ENCODE results near the gene QRICH2. TPM values are rescaled to one million over a fixed set of nuclear protein-coding genes. Genes with fewer than 3 reads are reported as not detected.

Gene QRICH2
- total and polyA plus RNA-seq, 10 of the 15 experiments (the other 5 are each of a cell fraction or from before 2014, with no cell fraction given), result 0.04 to 0.72 (median 0.25) TPM

DNA sequence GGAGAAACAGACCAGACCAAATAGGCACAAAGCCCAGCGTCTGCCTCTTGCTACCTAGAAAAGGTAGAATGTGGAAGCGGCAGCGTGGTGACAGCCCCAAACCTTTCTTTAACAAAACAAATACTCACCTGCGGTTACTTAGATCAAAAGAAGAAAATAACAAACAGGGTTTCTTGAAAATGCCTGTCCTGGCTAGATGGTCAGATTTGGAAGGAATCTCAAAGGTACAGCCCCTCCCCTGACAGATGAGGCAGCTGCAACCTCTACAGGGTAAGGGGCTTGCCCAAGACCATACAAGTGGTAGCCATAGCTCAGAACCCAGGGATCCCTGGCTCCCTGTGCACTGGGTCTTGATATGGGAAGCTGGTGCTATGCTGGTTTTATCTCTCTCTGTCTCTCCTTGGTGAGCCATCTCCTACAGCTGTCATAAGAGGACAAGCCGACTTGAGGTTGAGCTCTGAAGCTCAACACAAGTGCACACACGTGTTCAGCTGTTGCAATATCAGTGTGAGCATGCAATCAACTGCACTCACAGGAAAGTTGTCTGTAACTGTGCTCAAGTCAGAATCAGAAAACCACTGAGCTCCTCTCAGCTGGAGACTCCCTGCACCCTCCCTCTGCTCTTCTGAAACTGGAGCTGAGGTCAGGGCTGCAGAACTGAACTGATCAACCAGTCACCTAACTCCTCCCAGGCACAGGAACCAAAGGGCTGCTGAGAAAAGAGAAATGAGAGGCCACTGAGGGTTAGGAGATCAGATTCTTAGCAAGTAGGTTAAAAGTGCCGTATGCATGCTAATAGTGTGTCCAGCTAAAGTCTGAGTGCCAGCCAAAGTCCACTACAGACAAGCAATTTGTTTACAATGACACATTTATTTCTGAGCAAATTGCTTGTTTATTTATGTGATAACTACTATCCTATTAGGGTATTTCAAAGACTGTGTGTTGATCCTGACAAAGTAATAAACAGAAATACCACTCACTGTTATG lies 61.7 kb downstream of the QRICH2 start (continued):
- TF ChIP-seq YY1 (IDR thresholded peaks at IDR 0.05; ENCODE audit: low read depth, low read length) (peak; percentile 46; the same call in 1 of the 2 replicates), SREBF2 (IDR thresholded peaks at IDR 0.05; ENCODE audit: low read length) (no peak), BCL11A (IDR thresholded peaks at IDR 0.05; ENCODE audit: low read depth, low read length) (peak; percentile 55), CREB1 (IDR thresholded peaks at IDR 0.05; ENCODE audit: low read depth) (peak; percentile 58; the same call in 1 of the 2 replicates), HDGF (IDR thresholded peaks at IDR 0.05) (no peak), IKZF1 (conservative IDR thresholded peaks at IDR 0.05) (peak; percentile 78), SREBF1 (IDR thresholded peaks at IDR 0.05; ENCODE audit: low read length) (no peak), RBBP5 (conservative IDR thresholded peaks at IDR 0.05) (no peak), MYC (IDR thresholded peaks at IDR 0.05; ENCODE audit: insufficient read depth, insufficient read length, insufficient replicate concordance, low read length, severe bottlenecking) (no peak), WRNIP1 (IDR thresholded peaks at IDR 0.05; ENCODE audit: borderline replicate concordance, low read depth, low read length) (0 out of 2 replicates have a peak, but pooled peaks have one; percentile 82), RELA (IDR thresholded peaks at IDR 0.05; ENCODE audit: borderline replicate concordance, partially characterized antibody) (no peak), JUNB (IDR thresholded peaks at IDR 0.05) (peak; percentile 41), TCF3 (IDR thresholded peaks at IDR 0.05; ENCODE audit: borderline replicate concordance, insufficient read depth, low read depth, low read length) (peak; percentile 55; the same call in 1 of the 2 replicates), ZNF217 (IDR thresholded peaks at IDR 0.05) (no peak), HDAC2 (IDR thresholded peaks at IDR 0.05) (no peak), POLR2A (IDR thresholded peaks at IDR 0.05; ENCODE audit: low read depth, low read length) (peak; percentile 83)
- TF ChIP-seq, protein P1, sequence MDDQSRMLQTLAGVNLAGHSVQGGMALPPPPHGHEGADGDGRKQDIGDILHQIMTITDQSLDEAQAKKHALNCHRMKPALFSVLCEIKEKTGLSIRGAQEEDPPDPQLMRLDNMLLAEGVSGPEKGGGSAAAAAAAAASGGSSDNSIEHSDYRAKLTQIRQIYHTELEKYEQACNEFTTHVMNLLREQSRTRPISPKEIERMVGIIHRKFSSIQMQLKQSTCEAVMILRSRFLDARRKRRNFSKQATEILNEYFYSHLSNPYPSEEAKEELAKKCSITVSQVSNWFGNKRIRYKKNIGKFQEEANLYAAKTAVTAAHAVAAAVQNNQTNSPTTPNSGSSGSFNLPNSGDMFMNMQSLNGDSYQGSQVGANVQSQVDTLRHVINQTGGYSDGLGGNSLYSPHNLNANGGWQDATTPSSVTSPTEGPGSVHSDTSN (IDR thresholded peaks at IDR 0.05; ENCODE audit: insufficient replicate concordance, low read depth, low read length), result peak; percentile 19
- TF ChIP-seq, protein P2, sequence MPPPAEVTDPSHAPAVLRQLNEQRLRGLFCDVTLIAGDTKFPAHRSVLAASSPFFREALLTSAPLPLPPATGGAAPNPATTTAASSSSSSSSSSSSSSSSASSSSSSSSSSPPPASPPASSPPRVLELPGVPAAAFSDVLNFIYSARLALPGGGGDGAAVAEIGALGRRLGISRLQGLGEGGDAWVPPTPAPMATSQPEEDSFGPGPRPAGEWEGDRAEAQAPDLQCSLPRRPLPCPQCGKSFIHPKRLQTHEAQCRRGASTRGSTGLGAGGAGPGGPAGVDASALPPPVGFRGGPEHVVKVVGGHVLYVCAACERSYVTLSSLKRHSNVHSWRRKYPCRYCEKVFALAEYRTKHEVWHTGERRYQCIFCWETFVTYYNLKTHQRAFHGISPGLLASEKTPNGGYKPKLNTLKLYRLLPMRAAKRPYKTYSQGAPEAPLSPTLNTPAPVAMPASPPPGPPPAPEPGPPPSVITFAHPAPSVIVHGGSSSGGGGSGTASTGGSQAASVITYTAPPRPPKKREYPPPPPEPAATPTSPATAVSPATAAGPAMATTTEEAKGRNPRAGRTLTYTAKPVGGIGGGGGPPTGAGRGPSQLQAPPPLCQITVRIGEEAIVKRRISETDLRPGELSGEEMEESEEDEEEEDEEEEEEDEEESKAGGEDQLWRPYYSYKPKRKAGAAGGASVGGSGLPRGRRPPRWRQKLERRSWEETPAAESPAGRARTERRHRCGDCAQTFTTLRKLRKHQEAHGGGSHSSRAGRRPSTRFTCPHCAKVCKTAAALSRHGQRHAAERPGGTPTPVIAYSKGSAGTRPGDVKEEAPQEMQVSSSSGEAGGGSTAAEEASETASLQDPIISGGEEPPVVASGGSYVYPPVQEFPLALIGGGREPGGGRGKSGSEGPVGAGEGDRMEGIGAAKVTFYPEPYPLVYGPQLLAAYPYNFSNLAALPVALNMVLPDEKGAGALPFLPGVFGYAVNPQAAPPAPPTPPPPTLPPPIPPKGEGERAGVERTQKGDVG (CRISPR knock-in tag; IDR thresholded peaks at IDR 0.05), result no peak
- TF ChIP-seq, protein P3, sequence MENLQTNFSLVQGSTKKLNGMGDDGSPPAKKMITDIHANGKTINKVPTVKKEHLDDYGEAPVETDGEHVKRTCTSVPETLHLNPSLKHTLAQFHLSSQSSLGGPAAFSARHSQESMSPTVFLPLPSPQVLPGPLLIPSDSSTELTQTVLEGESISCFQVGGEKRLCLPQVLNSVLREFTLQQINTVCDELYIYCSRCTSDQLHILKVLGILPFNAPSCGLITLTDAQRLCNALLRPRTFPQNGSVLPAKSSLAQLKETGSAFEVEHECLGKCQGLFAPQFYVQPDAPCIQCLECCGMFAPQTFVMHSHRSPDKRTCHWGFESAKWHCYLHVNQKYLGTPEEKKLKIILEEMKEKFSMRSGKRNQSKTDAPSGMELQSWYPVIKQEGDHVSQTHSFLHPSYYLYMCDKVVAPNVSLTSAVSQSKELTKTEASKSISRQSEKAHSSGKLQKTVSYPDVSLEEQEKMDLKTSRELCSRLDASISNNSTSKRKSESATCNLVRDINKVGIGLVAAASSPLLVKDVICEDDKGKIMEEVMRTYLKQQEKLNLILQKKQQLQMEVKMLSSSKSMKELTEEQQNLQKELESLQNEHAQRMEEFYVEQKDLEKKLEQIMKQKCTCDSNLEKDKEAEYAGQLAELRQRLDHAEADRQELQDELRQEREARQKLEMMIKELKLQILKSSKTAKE (IDR thresholded peaks at IDR 0.05; ENCODE audit: low read depth, poor library complexity, severe bottlenecking), result peak; percentile 70
- TF ChIP-seq, protein P4, sequence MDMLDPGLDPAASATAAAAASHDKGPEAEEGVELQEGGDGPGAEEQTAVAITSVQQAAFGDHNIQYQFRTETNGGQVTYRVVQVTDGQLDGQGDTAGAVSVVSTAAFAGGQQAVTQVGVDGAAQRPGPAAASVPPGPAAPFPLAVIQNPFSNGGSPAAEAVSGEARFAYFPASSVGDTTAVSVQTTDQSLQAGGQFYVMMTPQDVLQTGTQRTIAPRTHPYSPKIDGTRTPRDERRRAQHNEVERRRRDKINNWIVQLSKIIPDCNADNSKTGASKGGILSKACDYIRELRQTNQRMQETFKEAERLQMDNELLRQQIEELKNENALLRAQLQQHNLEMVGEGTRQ (IDR thresholded peaks at IDR 0.05; ENCODE audit: borderline replicate concordance, low read depth, low read length), result no peak; the same call in 1 of the 2 replicates
- TF ChIP-seq, protein P5, sequence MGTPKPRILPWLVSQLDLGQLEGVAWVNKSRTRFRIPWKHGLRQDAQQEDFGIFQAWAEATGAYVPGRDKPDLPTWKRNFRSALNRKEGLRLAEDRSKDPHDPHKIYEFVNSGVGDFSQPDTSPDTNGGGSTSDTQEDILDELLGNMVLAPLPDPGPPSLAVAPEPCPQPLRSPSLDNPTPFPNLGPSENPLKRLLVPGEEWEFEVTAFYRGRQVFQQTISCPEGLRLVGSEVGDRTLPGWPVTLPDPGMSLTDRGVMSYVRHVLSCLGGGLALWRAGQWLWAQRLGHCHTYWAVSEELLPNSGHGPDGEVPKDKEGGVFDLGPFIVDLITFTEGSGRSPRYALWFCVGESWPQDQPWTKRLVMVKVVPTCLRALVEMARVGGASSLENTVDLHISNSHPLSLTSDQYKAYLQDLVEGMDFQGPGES (IDR thresholded peaks at IDR 0.05), result no peak
